ENCODE results near the gene UMAD1. TPM values are rescaled to one million over a fixed set of nuclear protein-coding genes. Genes with fewer than 3 reads are reported as not detected.
A peak's percentile ranks its signal among the peaks of the same experiment; 100 is the strongest.

Gene UMAD1
- total RNA-seq, 1 donor from 2014 or later, result 21.6 TPM

DNA sequence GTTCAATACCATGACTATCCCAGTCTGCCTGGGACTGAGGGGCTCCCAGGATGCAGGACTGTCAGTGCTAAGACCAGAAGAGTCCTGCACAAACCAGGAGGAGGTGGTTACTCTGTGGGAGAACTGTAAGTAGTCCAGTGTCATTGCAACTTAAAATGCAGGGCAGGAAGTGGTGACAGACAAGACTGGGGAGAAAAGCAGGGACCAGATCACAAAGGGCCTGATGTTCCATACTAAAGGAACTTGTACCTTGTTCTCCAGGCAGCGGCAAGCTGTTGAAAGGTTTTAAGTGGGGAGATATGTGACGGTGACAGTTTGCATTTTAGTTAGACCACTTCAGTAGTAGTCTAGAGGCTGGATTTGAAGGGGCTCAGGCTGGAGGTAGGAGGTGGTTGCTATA is 262.3 kb downstream of the UMAD1 start:
- intact Hi-C loops (cut with DNase I), result no loop called here
- Histone ChIP-seq H3K27ac (no peak overlapping the region), H3K27me3 (ENCODE audit: low read depth) (no peaks in the 10 kb centered on the region), H3K9me3 (no peaks in the 10 kb centered on the region), H3K4me3 (no peak overlapping the region), H3K4me1 (no peaks in the 10 kb centered on the region), H3K36me3 (no peaks in the 10 kb centered on the region)
- DNase-seq, result no peak
- ATAC-seq, result no peak
- no peak for TF ChIP-seq CTCF (IDR thresholded peaks at IDR 0.05)

DNA sequence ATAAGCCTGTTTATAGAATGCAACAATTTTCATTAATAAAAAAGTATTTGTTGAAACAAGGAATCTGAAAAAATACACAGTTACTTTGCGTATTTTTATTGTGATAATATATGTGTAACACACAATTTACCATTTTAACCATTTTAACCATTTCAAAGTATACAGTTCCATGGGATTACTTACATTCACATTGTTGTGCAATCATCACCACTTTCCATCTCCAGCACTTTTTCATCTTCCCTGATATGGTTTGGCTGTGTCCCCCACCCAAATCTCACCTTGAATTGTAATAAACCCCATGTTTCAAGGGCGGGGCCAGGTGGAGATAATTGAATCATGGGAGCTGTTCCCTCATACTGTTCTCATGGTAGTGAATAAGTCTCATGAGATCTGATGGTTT is 266.8 kb downstream of the UMAD1 start:
- no peak for TF ChIP-seq CTCF (IDR thresholded peaks at IDR 0.05)
- no peak for ATAC-seq

DNA sequence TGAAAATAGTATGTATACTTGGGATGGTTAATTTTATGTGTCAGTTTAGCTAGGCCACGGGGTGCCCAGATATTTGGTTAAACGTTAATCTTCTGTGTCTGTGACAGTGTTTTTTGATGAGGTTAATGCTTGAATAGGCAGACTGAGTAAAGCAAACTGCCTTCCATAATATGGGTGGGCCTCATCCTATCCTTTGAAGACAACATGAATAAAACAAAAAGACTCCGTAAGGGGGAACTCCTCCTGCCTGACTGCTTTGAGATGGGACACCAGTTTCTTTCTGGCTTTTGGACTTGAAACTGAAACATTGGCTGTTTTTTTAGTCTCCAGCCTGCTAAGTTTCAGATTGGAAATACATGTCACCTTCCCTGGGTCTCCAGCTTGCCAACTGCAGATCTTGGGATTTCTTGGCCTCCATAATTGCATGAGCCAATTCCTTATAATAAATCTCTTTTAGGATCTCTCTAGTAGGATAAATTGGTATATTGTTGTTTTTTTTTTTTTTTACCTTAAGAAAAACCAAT is 268.1 kb downstream of the UMAD1 start:
- Histone ChIP-seq H3K9me3 (no peaks in the 10 kb centered on the region), H3K27ac (no peak overlapping the region), H3K27me3 (ENCODE audit: low read depth) (no peaks in the 10 kb centered on the region), H3K4me3 (no peak overlapping the region), H3K4me1 (no peaks in the 10 kb centered on the region), H3K36me3 (no peaks in the 10 kb centered on the region)
- no peak for ATAC-seq
- DNase-seq, result no peak
- intact Hi-C loops (cut with DNase I), result no loop called here
- TF ChIP-seq CTCF (IDR thresholded peaks at IDR 0.05), result no peak

More for the DNA sequence above, 266.8 kb downstream of the UMAD1 start:
- no peak overlapping the region for H3K4me3 ChIP-seq
- intact Hi-C loops (cut with DNase I), result no loop called here
- no peak overlapping the region for H3K27ac ChIP-seq
- H3K9me3 ChIP-seq, result no peaks in the 10 kb centered on the region
- no peak for DNase-seq
- no peaks in the 10 kb centered on the region for H3K27me3 ChIP-seq (ENCODE audit: low read depth)
- H3K4me1 ChIP-seq, result no peaks in the 10 kb centered on the region
- no peaks in the 10 kb centered on the region for H3K36me3 ChIP-seq

GRCh38 chr7:7909376-7909775 is 268.8 kb downstream of the UMAD1 start:
- Histone ChIP-seq H3K27ac (no peak overlapping the region), H3K4me1 (no peaks in the 10 kb centered on the region), H3K36me3 (no peaks in the 10 kb centered on the region), H3K27me3 (ENCODE audit: low read depth) (no peaks in the 10 kb centered on the region), H3K4me3 (no peak overlapping the region), H3K9me3 (no peaks in the 10 kb centered on the region)
- ATAC-seq (no peak), DNase-seq (no peak)
- intact Hi-C loops (cut with DNase I), result no loop called here
- TF ChIP-seq CTCF (IDR thresholded peaks at IDR 0.05), result no peak

GRCh38 chr7:7911369-7912123 is 271.0 kb downstream of the UMAD1 start:
- Histone ChIP-seq H3K27ac (peak overlapping the region; percentile 56), H3K9me3 (no peaks in the 10 kb centered on the region), H3K4me3 (no peak overlapping the region), H3K36me3 (no peaks in the 10 kb centered on the region), H3K27me3 (ENCODE audit: low read depth) (no peaks in the 10 kb centered on the region), H3K4me1 (no peaks in the 10 kb centered on the region)
- DNase-seq, result no peak
- intact Hi-C loops (cut with DNase I), result no loop called here
- ATAC-seq, result peak; percentile 78 to 83
- no peak for TF ChIP-seq CTCF (IDR thresholded peaks at IDR 0.05)
